Measurements from ENCODE around the gene ARID1B.

DNA sequence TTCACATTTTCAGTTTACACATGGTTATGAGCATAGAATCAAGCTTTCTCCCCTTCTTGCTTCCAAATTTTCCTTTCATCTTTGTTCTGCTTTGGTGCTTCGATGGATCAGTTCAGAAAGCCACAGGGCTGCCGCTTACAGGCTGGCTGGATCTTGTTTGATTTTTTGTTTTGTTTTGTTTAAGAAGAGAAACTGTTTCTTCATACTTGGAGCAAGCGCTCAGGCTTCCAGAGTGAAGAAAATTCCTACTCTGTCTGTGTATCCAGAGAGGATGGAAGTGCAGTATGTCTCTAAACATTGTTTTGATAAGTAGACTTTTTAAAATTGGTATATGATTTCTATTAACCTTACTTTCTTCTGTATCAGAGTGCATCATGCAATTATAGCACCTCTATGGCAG, 66.9 kb downstream of the ARID1B start:
- TF ChIP-seq CTCF (IDR thresholded peaks at IDR 0.05 in 2 of 3, conservative IDR thresholded peaks at IDR 0.05 in 1 of 3; ENCODE audit: insufficient read depth in 2 of 3, low read depth in 1 of 3, low read length in 3 of 3): no peak
- TF ChIP-seq TCF7L2 (IDR thresholded peaks at IDR 0.05; ENCODE audit: low read depth, low read length): no peak
- TF ChIP-seq ZNF740 (CRISPR knock-in tag; IDR thresholded peaks at IDR 0.05): no peak
- TF ChIP-seq ZNF740 (tag; IDR thresholded peaks at IDR 0.05): no peak
- TF ChIP-seq REST (IDR thresholded peaks at IDR 0.05; ENCODE audit: borderline replicate concordance): no peak
- TF ChIP-seq REST (CRISPR knock-in tag; IDR thresholded peaks at IDR 0.05; ENCODE audit: low read depth): no peak
- TF ChIP-seq POLR2AphosphoS5 (IDR thresholded peaks at IDR 0.05; ENCODE audit: control insufficient read depth, insufficient read depth, low read depth, low read length): no peak
- no peak for TF ChIP-seq MAZ (CRISPR knock-in tag; conservative IDR thresholded peaks at IDR 0.05 in 1 of 2, IDR thresholded peaks at IDR 0.05 in 1 of 2)
- TF ChIP-seq, protein P1, sequence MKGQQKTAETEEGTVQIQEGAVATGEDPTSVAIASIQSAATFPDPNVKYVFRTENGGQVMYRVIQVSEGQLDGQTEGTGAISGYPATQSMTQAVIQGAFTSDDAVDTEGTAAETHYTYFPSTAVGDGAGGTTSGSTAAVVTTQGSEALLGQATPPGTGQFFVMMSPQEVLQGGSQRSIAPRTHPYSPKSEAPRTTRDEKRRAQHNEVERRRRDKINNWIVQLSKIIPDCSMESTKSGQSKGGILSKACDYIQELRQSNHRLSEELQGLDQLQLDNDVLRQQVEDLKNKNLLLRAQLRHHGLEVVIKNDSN (CRISPR knock-in tag; IDR thresholded peaks at IDR 0.05): no peak
- no peak for TF ChIP-seq ZBTB8A (IDR thresholded peaks at IDR 0.05; ENCODE audit: partially characterized antibody)
- no peak for TF ChIP-seq SIRT6 (IDR thresholded peaks at IDR 0.05; ENCODE audit: low read depth, low read length)
- TF ChIP-seq NELFE (IDR thresholded peaks at IDR 0.05; ENCODE audit: insufficient read depth, insufficient read length): no peak
- no peak for TF ChIP-seq SMARCC2 (IDR thresholded peaks at IDR 0.05; ENCODE audit: low read depth)
- TF ChIP-seq TEAD4 (IDR thresholded peaks at IDR 0.05; ENCODE audit: low read length): no peak
- no peak for TF ChIP-seq TEAD4 (CRISPR knock-in tag; IDR thresholded peaks at IDR 0.05; ENCODE audit: borderline replicate concordance)
- TF ChIP-seq ZBTB26 (CRISPR knock-in tag; IDR thresholded peaks at IDR 0.05): no peak
- TF ChIP-seq, protein P2, sequence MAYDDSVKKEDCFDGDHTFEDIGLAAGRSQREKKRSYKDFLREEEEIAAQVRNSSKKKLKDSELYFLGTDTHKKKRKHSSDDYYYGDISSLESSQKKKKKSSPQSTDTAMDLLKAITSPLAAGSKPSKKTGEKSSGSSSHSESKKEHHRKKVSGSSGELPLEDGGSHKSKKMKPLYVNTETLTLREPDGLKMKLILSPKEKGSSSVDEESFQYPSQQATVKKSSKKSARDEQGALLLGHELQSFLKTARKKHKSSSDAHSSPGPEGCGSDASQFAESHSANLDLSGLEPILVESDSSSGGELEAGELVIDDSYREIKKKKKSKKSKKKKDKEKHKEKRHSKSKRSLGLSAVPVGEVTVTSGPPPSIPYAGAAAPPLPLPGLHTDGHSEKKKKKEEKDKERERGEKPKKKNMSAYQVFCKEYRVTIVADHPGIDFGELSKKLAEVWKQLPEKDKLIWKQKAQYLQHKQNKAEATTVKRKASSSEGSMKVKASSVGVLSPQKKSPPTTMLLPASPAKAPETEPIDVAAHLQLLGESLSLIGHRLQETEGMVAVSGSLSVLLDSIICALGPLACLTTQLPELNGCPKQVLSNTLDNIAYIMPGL (CRISPR knock-in tag; IDR thresholded peaks at IDR 0.05): no peak
